Measurements from ENCODE around the gene COG7. TPM values are rescaled to one million over a fixed set of nuclear protein-coding genes. Genes with fewer than 3 reads are reported as not detected.

COG7 gene
- total and polyA plus RNA-seq, 2 donors (not counting 3 experiments of a cell fraction or from before 2014, with no cell fraction given): 24.1 to 42.0 TPM

DNA sequence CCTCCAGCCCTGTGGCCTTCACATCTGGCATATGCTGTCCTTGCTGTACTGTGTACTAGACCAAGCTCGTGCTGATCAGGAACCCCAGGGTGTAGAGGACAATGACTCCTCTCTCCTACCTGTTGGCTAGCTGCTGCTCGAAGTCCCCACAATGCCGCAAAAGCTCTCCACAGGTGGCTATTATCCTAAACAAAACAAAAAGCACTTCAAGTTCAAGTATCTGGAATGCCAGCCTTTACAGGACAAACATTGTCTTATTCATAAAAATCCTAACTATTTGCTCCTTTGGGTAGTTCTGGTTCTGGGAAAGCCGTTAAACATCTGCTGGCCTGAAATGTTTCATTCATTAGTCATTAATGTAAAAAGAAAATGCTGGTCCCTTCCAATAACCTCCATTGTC, 42.8 kb downstream of the COG7 start:
- no peaks in the 10 kb centered on the region for H3K9me1 ChIP-seq (replicated peaks; ENCODE audit: control insufficient read depth, extremely low read depth, insufficient read depth, low read length)
- H3K4me1 ChIP-seq (ENCODE audit: control insufficient read depth, extremely low read depth, insufficient read depth, low read length): no peaks in the 10 kb centered on the region
- no peak overlapping the region for H3K4me2 ChIP-seq (ENCODE audit: insufficient read depth, low read length)
- H3K27ac ChIP-seq (ENCODE audit: insufficient read depth, low read depth, low read length): no peak overlapping the region
- POLR2A ChIA-PET: no interaction called here
- DNase-seq (ENCODE audit: low read depth, low spot score) (no peak), FAIRE-seq (no peak)
- no peaks in the 10 kb centered on the region for H3K79me2 ChIP-seq (ENCODE audit: control insufficient read depth, insufficient read depth, low read length)
- peaks cover under 1 to 12% of the 10 kb centered on the region in 2 experiments for H3K36me3 ChIP-seq (ENCODE audit: control insufficient read depth in 2 of 2, extremely low read depth in 1 of 2, insufficient read depth in 2 of 2, low read length in 2 of 2)
- no peaks in the 10 kb centered on the region for H3K9me3 ChIP-seq (replicated peaks; ENCODE audit: control insufficient read depth, insufficient read depth, low read length)
- CTCF ChIA-PET: interaction anchor here (1.0 kb wide), 1 partner anchor 10 kb away, joined by 3 read pairs; no protein-coding TSS in a partner anchor
- dilution Hi-C loops (cut with MboI; ENCODE audit: extremely low pct_ligation_motif_present, low sequenced_read_pairs): no loop called here
- no peaks in the 10 kb centered on the region for H3K27me3 ChIP-seq (ENCODE audit: control insufficient read depth in 2 of 2, insufficient read depth in 2 of 2, low read length in 2 of 2)
- TF ChIP-seq POLR2AphosphoS5 (IDR thresholded peaks at IDR 0.05; ENCODE audit: insufficient read depth, low read depth, low read length) (no peak), EZH2 (IDR thresholded peaks at IDR 0.05; ENCODE audit: borderline replicate concordance, low read depth, low read length, severe bottlenecking) (no peak), POLR2A (IDR thresholded peaks at IDR 0.05; ENCODE audit: low read depth, low read length) (no peak), JUN (IDR thresholded peaks at IDR 0.05; ENCODE audit: borderline replicate concordance, insufficient read depth, insufficient read length, low read depth) (no peak), FOS (IDR thresholded peaks at IDR 0.05; ENCODE audit: borderline replicate concordance, insufficient read depth, low read length) (no peak), MYC (IDR thresholded peaks at IDR 0.05; ENCODE audit: low read depth, low read length) (no peak), GATA2 (IDR thresholded peaks at IDR 0.05; ENCODE audit: insufficient read depth, insufficient read length, low read depth, low read length) (no peak)
- TF ChIP-seq, protein P1, sequence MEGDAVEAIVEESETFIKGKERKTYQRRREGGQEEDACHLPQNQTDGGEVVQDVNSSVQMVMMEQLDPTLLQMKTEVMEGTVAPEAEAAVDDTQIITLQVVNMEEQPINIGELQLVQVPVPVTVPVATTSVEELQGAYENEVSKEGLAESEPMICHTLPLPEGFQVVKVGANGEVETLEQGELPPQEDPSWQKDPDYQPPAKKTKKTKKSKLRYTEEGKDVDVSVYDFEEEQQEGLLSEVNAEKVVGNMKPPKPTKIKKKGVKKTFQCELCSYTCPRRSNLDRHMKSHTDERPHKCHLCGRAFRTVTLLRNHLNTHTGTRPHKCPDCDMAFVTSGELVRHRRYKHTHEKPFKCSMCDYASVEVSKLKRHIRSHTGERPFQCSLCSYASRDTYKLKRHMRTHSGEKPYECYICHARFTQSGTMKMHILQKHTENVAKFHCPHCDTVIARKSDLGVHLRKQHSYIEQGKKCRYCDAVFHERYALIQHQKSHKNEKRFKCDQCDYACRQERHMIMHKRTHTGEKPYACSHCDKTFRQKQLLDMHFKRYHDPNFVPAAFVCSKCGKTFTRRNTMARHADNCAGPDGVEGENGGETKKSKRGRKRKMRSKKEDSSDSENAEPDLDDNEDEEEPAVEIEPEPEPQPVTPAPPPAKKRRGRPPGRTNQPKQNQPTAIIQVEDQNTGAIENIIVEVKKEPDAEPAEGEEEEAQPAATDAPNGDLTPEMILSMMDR (IDR thresholded peaks at IDR 0.05; ENCODE audit: extremely low read depth in 1 of 2, insufficient read depth in 1 of 2, low read depth in 1 of 2, low read length in 2 of 2): no peak
- no peak overlapping the region for H2AFZ ChIP-seq (ENCODE audit: low read depth, low read length)
- H4K20me1 ChIP-seq (replicated peaks; ENCODE audit: control insufficient read depth, extremely low read depth, insufficient read depth, low read length): no peaks in the 10 kb centered on the region
- no peak overlapping the region for H3K4me3 ChIP-seq (replicated peaks in 1 of 3; ENCODE audit: insufficient read depth in 1 of 3, low read depth in 1 of 3, low read length in 3 of 3)
- BruUV-seq (replicated peaks): no TSS peak
- intact Hi-C loops (cut with micrococcal nuclease): no loop called here
- H3K9ac ChIP-seq (replicated peaks; ENCODE audit: extremely low read depth, insufficient read depth, low read length): no peak overlapping the region
